Fibroblast of villous mesenchyme (primary cell): ENCODE measurements around the gene PAAF1. TPM values are rescaled to one million over a fixed set of nuclear protein-coding genes. Genes with fewer than 3 reads are reported as not detected.

Source experiments
- DNase-seq: peaks from one replicate; pipeline ENCODE4 v3.0.0-alpha.2; 2010; ENCODE audit warnings: low read depth
- H3K4me3 ChIP-seq: 2 replicates; pipeline ENCODE4 v1.5.1; 2011; ENCODE audit warnings: low read depth, mild to moderate bottlenecking, low read length
- total RNA-seq: library from RNA; depleted of rRNA; stranded (reverse); fragments of >200 nt; gene quantifications from 2 replicates; pipeline ENCODE4 v1.2.3, GENCODE V29; 2012
- TF ChIP-seq, protein P1 (sequence below): IDR thresholded peaks from 2 replicates; pipeline ENCODE4 v1.5.1; 2012; ENCODE audit warnings: low read depth, mild to moderate bottlenecking, low read length; ENCODE audit not compliant: insufficient read depth

Gene PAAF1
- total RNA-seq, 1 donor = 6.9 TPM

DNA sequence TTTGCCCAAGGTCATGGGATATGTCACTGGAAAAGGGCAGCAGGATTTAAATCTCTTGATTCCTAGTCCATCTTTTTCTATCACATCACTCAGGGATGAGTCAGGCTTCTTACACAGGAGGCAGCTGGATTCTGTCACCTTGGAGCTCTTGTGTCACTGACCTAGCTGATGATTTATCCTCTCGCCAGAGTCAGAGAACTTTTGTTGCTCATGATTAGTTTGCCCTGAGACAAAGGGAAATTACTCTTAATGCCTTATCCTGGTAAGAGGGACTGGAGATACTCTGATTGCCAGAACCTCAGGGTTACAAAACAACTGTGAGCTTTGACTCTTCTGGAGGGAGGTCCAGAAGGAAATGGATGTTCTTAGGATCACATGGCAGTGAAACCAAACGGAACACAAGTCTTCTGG lies 10.2 kb upstream of the PAAF1 start:
- peak; percentile 92 for DNase-seq
- H3K4me3 ChIP-seq = no peak overlapping the region
- TF ChIP-seq, protein P1, sequence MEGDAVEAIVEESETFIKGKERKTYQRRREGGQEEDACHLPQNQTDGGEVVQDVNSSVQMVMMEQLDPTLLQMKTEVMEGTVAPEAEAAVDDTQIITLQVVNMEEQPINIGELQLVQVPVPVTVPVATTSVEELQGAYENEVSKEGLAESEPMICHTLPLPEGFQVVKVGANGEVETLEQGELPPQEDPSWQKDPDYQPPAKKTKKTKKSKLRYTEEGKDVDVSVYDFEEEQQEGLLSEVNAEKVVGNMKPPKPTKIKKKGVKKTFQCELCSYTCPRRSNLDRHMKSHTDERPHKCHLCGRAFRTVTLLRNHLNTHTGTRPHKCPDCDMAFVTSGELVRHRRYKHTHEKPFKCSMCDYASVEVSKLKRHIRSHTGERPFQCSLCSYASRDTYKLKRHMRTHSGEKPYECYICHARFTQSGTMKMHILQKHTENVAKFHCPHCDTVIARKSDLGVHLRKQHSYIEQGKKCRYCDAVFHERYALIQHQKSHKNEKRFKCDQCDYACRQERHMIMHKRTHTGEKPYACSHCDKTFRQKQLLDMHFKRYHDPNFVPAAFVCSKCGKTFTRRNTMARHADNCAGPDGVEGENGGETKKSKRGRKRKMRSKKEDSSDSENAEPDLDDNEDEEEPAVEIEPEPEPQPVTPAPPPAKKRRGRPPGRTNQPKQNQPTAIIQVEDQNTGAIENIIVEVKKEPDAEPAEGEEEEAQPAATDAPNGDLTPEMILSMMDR = no peak

DNA sequence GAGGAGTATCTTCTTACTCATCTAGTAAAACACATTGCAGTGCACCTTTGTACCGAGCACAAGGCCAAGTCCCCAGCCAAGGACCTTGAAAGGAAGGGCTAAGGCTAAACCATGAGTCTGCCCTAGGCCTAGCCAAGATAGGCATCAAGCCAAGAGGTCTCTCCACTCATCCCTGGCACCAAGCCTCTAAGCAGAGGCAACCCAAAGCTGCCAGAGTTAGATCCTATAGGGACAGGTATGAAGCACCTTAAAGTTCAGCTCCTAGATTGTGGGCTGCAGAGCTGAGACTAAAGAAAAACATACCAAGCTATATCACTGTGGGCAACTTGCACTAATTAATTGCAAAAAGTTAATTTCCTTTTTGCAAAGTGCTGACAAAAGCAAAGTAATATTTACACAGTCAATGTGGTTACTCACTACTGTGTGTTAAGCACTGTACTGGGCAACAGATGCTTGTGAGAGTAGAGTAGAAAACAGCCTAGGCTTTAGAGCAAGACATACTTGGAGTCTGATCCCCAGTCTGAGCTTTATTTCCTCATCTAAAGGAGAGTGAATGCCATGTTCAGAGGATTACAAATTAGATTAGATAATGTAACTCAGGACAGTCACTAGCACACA lies 7.4 kb upstream of the PAAF1 start:
- TF ChIP-seq, protein P1 = no peak
- no peak for DNase-seq
- no peak overlapping the region for H3K4me3 ChIP-seq

DNA sequence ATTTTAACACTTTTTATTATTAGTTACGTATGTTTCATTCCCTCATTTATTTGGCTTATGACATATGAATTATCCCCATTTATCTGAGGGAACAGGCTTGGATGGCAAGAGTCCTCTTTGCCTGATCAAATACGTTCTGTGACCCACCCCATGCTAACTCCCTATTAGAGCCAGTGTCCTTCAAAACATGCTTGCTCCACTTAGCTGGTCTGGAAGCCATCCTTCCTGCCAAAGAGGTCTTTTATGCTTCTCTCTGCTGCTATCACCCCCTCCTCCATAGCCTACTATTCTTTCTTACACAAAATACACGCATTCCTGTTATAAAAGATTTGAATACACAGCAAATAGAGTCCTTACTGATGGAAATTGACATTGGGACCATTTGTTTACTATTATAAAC lies 6.5 kb upstream of the PAAF1 start:
- TF ChIP-seq, protein P1 = no peak
- no peak for DNase-seq

DNA sequence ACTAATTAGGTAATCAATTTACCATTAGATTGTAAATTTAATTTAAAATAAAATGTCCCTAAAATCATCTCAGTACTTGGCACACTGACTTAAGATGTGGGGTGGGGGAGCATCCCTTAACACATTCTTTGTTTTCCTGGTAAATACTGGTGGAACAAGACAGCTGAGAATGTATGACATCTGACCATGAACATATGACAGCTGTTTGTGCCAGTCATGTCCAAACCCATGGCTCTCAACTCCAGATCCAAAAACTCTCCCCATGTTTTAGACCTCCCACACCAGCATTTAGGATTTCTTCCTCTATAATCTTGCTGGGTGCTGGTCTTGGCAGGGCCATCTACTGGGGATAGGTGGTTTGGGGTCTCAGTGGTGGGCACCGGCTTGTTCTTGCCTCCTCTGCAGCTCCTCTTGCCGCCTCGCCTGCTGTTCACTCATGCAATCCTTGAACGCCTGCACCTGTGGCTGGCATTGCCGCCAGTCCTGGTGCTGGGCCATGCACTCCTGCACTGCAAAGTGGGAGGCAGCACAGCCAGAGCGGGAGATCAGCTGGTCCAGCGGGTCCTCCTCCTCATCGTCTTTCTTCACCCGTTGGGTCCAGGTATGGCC lies 3.9 kb upstream of the PAAF1 start:
- TF ChIP-seq, protein P1 = no peak
- no peak overlapping the region for H3K4me3 ChIP-seq
- DNase-seq = no peak

More for the DNA sequence above, 6.5 kb upstream of the PAAF1 start:
- no peak overlapping the region for H3K4me3 ChIP-seq

DNA sequence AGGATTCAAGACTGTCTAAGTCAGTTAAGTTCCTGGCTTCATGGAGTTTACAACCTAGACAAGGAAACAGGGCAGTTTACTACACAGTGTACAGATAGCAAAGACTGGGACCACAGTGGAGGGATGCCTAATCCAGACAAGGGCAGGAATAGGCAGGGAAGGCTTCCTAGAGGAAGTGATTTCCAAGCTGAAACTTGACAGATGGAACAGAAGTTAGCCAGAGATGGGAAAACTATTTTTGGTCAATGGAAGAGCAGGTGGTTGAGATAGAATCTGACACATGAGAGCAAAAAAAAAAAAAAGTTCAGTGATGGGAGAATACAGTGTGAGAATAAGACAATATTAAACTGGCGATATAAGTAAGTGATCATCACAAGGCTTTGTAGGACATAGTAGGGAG lies 1.4 kb upstream of the PAAF1 start:
- TF ChIP-seq, protein P1 = no peak
- H3K4me3 ChIP-seq = peak overlapping the region; percentile 91
- DNase-seq = no peak

DNA sequence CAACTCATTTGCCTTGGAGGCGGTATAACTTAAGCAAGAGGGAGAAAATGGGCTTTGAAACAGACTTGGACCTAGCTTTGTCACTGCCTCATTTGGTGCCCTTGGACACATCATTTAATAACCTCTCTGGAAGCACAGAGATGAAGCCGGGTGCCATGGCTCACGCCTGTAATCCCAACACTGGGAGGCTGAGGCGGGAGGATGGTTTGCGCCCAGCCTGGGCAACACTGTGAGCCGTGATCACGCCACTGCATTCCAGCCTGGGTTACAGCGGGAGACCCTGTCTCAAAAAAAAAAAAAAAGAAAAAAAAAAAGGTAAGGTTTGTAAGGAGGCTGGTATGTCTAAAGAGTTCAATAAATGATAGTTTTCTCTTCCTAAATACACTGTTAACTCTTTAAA lies 959 bp upstream of the PAAF1 start:
- TF ChIP-seq, protein P1 = no peak
- peak overlapping the region; percentile 91 for H3K4me3 ChIP-seq
- DNase-seq = no peak
